A549 (cell line): ENCODE data around the gene GALT. TPM values are rescaled to one million over a fixed set of nuclear protein-coding genes. Genes with fewer than 3 reads are reported as not detected.

ENCODE experiments used
- ATAC-seq, 2 experiments: fragments of 200-7000 bp in 1 of 2; fragments of >200 bp in 1 of 2; cut with Nextera tagmentation in 1 of 2; cut with Tn5 transposase in 1 of 2; 3 replicates each; pipeline versions ENCODE4 v1.8.0 to v1.9.1; 2018 to 2020; ENCODE audit warnings: mild to moderate bottlenecking in 1 of 2, moderate library complexity in 1 of 2
- CTCF ChIA-PET: fragments of 300-600 bp; sonication (Branson Sonifier 250); formaldehyde crosslinking; extraction: SDS; loops from one replicate; lab custom pipeline; 2021; ENCODE audit warnings: antibody characterized with exemption, inconsistent platforms; lab: Yijun Ruan, JAX
- POLR2A ChIA-PET: fragments of 350-600 bp; formaldehyde crosslinking; extraction: SDS; loops from one replicate; lab custom pipeline; 2021; ENCODE audit warnings: antibody characterized with exemption, inconsistent platforms; lab: Yijun Ruan, JAX
- DNase-seq, 2 experiments: peaks; one replicate each; pipeline versions ENCODE4 v3.0.0 to v3.0.0-alpha.2; 2011 to 2016; ENCODE audit warnings: low read depth in 1 of 2, low spot score in 1 of 2
- FAIRE-seq: peaks from 2 replicates; lab custom pipeline; 2011; peaks lifted over from hg19 to GRCh38; lab: Jason Lieb, UNC
- H3K27ac ChIP-seq, 2 experiments: fragments of >200 bp; sonication (Bioruptor Twin); formaldehyde crosslinking; 3 replicates each; pipeline ENCODE4 v1.5.1; 2016 to 2017
- H3K4me1 ChIP-seq: fragments of >200 bp; sonication (Bioruptor Twin); formaldehyde crosslinking; 3 replicates; pipeline ENCODE4 v1.6.1; 2016
- H3K4me2 ChIP-seq: fragments of >200 bp; sonication (Bioruptor Twin); formaldehyde crosslinking; 3 replicates; pipeline ENCODE4 v1.6.1; 2016
- H3K4me3 ChIP-seq: fragments of >200 bp; sonication (Bioruptor Twin); formaldehyde crosslinking; 3 replicates; pipeline ENCODE4 v1.5.1; 2016
- H3K9me3 ChIP-seq: fragments of >200 bp; sonication (Bioruptor Twin); formaldehyde crosslinking; 3 replicates; pipeline ENCODE4 v1.6.1; 2016
- CBX2 ChIP-seq: fragments of 200-600 bp; sonication (generic); IDR thresholded peaks from 2 replicates; pipeline ENCODE4 v1.6.1; 2016; ENCODE audit warnings: low read depth, mild to moderate bottlenecking, borderline replicate concordance
- CTCF ChIP-seq: fragments of >200 bp; sonication (Bioruptor Twin); formaldehyde crosslinking; IDR thresholded peaks from 3 replicates; pipeline ENCODE4 v1.5.1; 2016
- E2F6 ChIP-seq: IDR thresholded peaks from 2 replicates; pipeline ENCODE4 v1.6.1; 2012; ENCODE audit warnings: low read depth, borderline replicate concordance
- EHF ChIP-seq: fragments of 250-450 bp; sonication (Bioruptor Pico); IDR thresholded peaks from 2 replicates; pipeline ENCODE4 v1.5.0; 2020; ENCODE audit warnings: mild to moderate bottlenecking
- EHMT2 ChIP-seq: fragments of 200-600 bp; sonication (generic); IDR thresholded peaks from 2 replicates; pipeline ENCODE4 v1.6.1; 2016; ENCODE audit warnings: antibody characterized with exemption, low read depth, mild to moderate bottlenecking, moderate library complexity
- FOSL2 ChIP-seq, 2 experiments: fragments of 450-650 bp in 1 of 2; fragments of >200 bp in 1 of 2; sonication (Bioruptor Twin) in 1 of 2; formaldehyde crosslinking; IDR thresholded peaks; 2 replicates each; pipeline versions ENCODE4 v1.5.0 to v1.6.1; 2016 to 2020; ENCODE audit warnings: mild to moderate bottlenecking in 1 of 2, moderate library complexity in 1 of 2
- FOXS1 ChIP-seq: fragments of 250-450 bp; sonication (Bioruptor Pico); IDR thresholded peaks from 2 replicates; pipeline ENCODE4 v1.5.0; 2020; ENCODE audit warnings: mild to moderate bottlenecking, moderate library complexity
- HEYL ChIP-seq: fragments of 250-450 bp; sonication (Bioruptor Pico); IDR thresholded peaks from 2 replicates; pipeline ENCODE4 v1.8.0; 2021; ENCODE audit warnings: mild to moderate bottlenecking, moderate library complexity
- HOXA7 ChIP-seq: fragments of 250-450 bp; sonication (Bioruptor Pico); IDR thresholded peaks from 2 replicates; pipeline ENCODE4 v1.5.0; 2020; ENCODE audit warnings: mild to moderate bottlenecking, moderate library complexity
- JUN ChIP-seq, 2 experiments: fragments of >200 bp; sonication (Bioruptor Twin); formaldehyde crosslinking; IDR thresholded peaks; 2 replicates in 1 of 2; 3 replicates in 1 of 2; pipeline ENCODE4 v1.6.1; 2016 to 2017
- KDM1A ChIP-seq: fragments of 200-600 bp; sonication (generic); IDR thresholded peaks from 2 replicates; pipeline ENCODE4 v1.6.1; 2016; ENCODE audit warnings: low read depth, mild to moderate bottlenecking
- MAX ChIP-seq: IDR thresholded peaks from 2 replicates; pipeline ENCODE4 v1.6.1; 2012
- MAZ ChIP-seq: fragments of 150-350 bp; IDR thresholded peaks from 2 replicates; pipeline ENCODE4 v1.6.1; 2014; ENCODE audit warnings: antibody characterized with exemption, low read depth, low read length, borderline replicate concordance
- POLR2A ChIP-seq: IDR thresholded peaks from 2 replicates; pipeline ENCODE4 v1.6.1; 2012; ENCODE audit warnings: mild to moderate bottlenecking, low read length
- RARB ChIP-seq: fragments of 250-450 bp; sonication (Bioruptor Pico); IDR thresholded peaks from 2 replicates; pipeline ENCODE4 v1.8.0; 2021; ENCODE audit warnings: mild to moderate bottlenecking, moderate library complexity
- RCOR1 ChIP-seq: fragments of 150-350 bp; IDR thresholded peaks from 2 replicates; pipeline ENCODE4 v1.6.1; 2014; ENCODE audit warnings: antibody characterized with exemption, low read length, low read depth
- SREBF2 ChIP-seq: fragments of 450-650 bp; IDR thresholded peaks from 2 replicates; pipeline ENCODE4 v1.6.1; 2014; ENCODE audit warnings: mild to moderate bottlenecking, moderate library complexity
- TFCP2L1 ChIP-seq: fragments of 250-450 bp; sonication (Bioruptor Pico); IDR thresholded peaks from 2 replicates; pipeline ENCODE4 v1.5.0; 2021; ENCODE audit warnings: mild to moderate bottlenecking
- TP53 ChIP-seq: fragments of 250-450 bp; sonication (Bioruptor Pico); IDR thresholded peaks from 2 replicates; pipeline ENCODE4 v1.5.0; 2021; ENCODE audit warnings: mild to moderate bottlenecking, moderate library complexity
- WGBS: methylation state at CpG from one replicate; pipeline ENCODE4 v1.1.6; 2017; ENCODE audit errors: missing lambda C conversion rate; 5-methylcytosine and 5-hydroxymethylcytosine counted together
- polyA plus RNA-seq, 4 experiments: library from polyadenylated mRNA; depleted of rRNA in 3 of 4; stranded (reverse); fragments of >200 nt; fragmentation: RNase III in 1 of 4; extraction: RNeasy Plus Mini Kit Qiagen cat#74134 plus additional on column Dnase treatment in 1 of 4; gene quantifications; 2 replicates in 3 of 4; 3 replicates in 1 of 4; pipeline ENCODE4 v1.2.3, GENCODE V29; 2011 to 2017
- TF ChIP-seq, protein P1 (sequence below): fragments of >200 bp; sonication (Bioruptor Twin); formaldehyde crosslinking; IDR thresholded peaks from 3 replicates; pipeline ENCODE4 v1.6.1; 2016

The GALT gene
- polyA plus RNA-seq, 2 of the 4 experiments (the other 2 are of a cell fraction): 19.0 to 28.4 TPM

DNA sequence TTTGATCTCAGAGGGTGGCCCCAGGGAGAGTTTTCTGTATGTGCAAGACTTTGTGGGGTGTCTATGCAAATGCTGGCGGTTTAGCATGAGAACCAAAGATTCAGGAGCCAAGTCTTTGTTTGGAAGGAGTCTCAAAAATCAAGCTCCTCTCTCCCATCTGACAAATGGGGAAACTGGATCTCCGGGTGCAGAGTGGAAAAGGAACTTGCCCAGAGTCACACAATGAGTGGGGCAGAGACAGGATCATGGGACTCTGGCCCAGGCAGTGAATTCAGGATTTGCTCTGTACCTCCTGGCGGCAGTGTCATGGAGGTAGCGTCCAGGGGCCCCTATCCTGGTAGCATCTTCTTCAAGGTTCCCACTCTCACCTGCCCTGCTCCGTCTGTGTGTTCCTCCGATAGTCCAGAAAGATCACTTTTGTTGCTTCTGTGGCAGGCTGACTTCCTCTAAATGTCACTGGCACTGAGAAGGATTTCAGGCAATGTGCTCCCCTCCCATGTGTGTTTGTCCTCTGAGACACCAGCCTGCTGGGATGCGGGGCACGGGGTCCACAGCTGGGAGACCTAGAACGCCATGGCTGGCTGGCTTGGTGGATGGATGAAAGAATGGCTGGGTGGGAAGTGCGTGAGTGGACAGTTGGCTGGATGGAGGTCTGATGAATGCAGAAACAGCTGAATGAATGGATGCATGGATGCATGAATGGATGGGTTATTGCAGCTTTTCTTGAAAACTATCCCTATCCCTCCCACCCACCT is 41.0 kb downstream of the GALT start:
- Histone ChIP-seq H3K27ac (no peak overlapping the region), H3K9me3 (no peaks in the 10 kb centered on the region), H3K4me1 (no peaks in the 10 kb centered on the region), H3K4me3 (no peak overlapping the region), H3K4me2 (no peak overlapping the region)
- no peak for DNase-seq
- ATAC-seq: no peak
- CTCF ChIA-PET: interaction anchor here (0.8 to 10.1 kb wide), 6 partner anchors 12 to 96 kb away, joined by 3 to 135 read pairs (median 6); no protein-coding TSS in a partner anchor
- 70% methylated on average over 10 of the region's 10 CpGs for WGBS
- POLR2A ChIA-PET: no interaction called here
- no peak for FAIRE-seq
- no peak for TF ChIP-seq TFCP2L1 (CRISPR knock-in tag)
- no peak for TF ChIP-seq MAX
- no peak for TF ChIP-seq EHMT2
- no peak for TF ChIP-seq CBX2
- TF ChIP-seq HEYL (CRISPR knock-in tag): no peak
- no peak for TF ChIP-seq KDM1A

GRCh38 chr9:34688329-34689115 is 42.0 kb downstream of the GALT start:
- ATAC-seq: no peak
- POLR2A ChIA-PET: no interaction called here
- DNase-seq: no peak
- WGBS: 70% methylated on average over 5 of the region's 5 CpGs
- Histone ChIP-seq H3K4me1 (no peaks in the 10 kb centered on the region), H3K27ac (no peak overlapping the region), H3K4me3 (no peak overlapping the region), H3K4me2 (no peak overlapping the region), H3K9me3 (no peaks in the 10 kb centered on the region)
- FAIRE-seq: no peak
- TF ChIP-seq HOXA7 (CRISPR knock-in tag) (no peak), SREBF2 (no peak), EHMT2 (no peak), MAZ (no peak), FOXS1 (CRISPR knock-in tag) (no peak)
- TF ChIP-seq, all 56 proteins: peak for 0
- CTCF ChIA-PET: interaction anchor here (0.7 to 10.1 kb wide), 7 partner anchors 11 to 97 kb away, joined by 3 to 135 read pairs (median 4); no protein-coding TSS in a partner anchor

GRCh38 chr9:34689116-34689470 is 42.6 kb downstream of the GALT start:
- WGBS: 50% methylated on average over 4 of the region's 4 CpGs

More at GRCh38 chr9:34689116-34689470, 42.6 kb downstream of the GALT start:
- Histone ChIP-seq H3K9me3 (no peaks in the 10 kb centered on the region), H3K4me2 (no peak overlapping the region), H3K4me3 (no peak overlapping the region), H3K27ac (no peak overlapping the region), H3K4me1 (no peaks in the 10 kb centered on the region)
- no peak for TF ChIP-seq FOSL2 (IDR thresholded peaks at IDR 0.05)
- no peak for TF ChIP-seq FOSL2 (CRISPR knock-in tag; IDR thresholded peaks at IDR 0.05)
- no peak for TF ChIP-seq JUN (IDR thresholded peaks at IDR 0.05)
- TF ChIP-seq KDM1A: no peak
- TF ChIP-seq, protein P1, sequence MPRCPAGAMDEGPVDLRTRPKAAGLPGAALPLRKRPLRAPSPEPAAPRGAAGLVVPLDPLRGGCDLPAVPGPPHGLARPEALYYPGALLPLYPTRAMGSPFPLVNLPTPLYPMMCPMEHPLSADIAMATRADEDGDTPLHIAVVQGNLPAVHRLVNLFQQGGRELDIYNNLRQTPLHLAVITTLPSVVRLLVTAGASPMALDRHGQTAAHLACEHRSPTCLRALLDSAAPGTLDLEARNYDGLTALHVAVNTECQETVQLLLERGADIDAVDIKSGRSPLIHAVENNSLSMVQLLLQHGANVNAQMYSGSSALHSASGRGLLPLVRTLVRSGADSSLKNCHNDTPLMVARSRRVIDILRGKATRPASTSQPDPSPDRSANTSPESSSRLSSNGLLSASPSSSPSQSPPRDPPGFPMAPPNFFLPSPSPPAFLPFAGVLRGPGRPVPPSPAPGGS: no peak
- no peak for TF ChIP-seq CTCF
- no peak for TF ChIP-seq MAZ
- TF ChIP-seq FOXS1 (CRISPR knock-in tag): no peak
- TF ChIP-seq CBX2: no peak
- TF ChIP-seq TP53 (CRISPR knock-in tag): no peak
- TF ChIP-seq EHF (CRISPR knock-in tag): no peak
- TF ChIP-seq RARB (CRISPR knock-in tag): no peak
- no peak for TF ChIP-seq E2F6
- no peak for TF ChIP-seq POLR2A
- TF ChIP-seq RCOR1: no peak
- FAIRE-seq: no peak
- ChIA-PET POLR2A (no interaction called here), CTCF (interaction anchor here (0.7 to 10.1 kb wide), 3 partner anchors 11 to 71 kb away, joined by 3 to 135 read pairs (median 5); no protein-coding TSS in a partner anchor)
- no peak for DNase-seq
- no peak for ATAC-seq
